Transverse colon (tissue), 4 donors: ENCODE data around the gene SLC7A10. TPM values are rescaled to one million over a fixed set of nuclear protein-coding genes. Genes with fewer than 3 reads are reported as not detected.

Experiments
- DNase-seq: peaks from one replicate; pipeline ENCODE4 v3.0.0-alpha.2; 2019
- H3K27ac ChIP-seq, 4 donors: fragments of 200-600 bp; sonication (generic); 2 replicates each; pipeline ENCODE4 v1.5.1; 2016 to 2018; ENCODE audit warnings: inconsistent platforms in 4 of 4
- H3K27me3 ChIP-seq: fragments of 200-600 bp; sonication (generic); 2 replicates; pipeline ENCODE4 v1.5.1; 2017; ENCODE audit warnings: inconsistent platforms
- H3K36me3 ChIP-seq, 4 donors: fragments of 200-600 bp; sonication (generic); 2 replicates each; pipeline ENCODE4 v1.5.1; 2017 to 2019; ENCODE audit warnings: inconsistent platforms in 4 of 4
- H3K4me1 ChIP-seq, 4 donors: fragments of 200-600 bp; sonication (generic); 2 replicates each; pipeline ENCODE4 v1.5.1; 2017 to 2020; ENCODE audit warnings: inconsistent platforms in 4 of 4
- H3K4me3 ChIP-seq, 4 donors: fragments of 200-600 bp; sonication (generic); 1 replicate in 1 of 4; 2 replicates in 3 of 4; pipeline versions ENCODE4 v1.5.1 to v1.6.1; 2017 to 2019; ENCODE audit warnings: inconsistent platforms in 4 of 4
- H3K9me3 ChIP-seq, 2 donors: fragments of 200-600 bp; sonication (generic); 2 replicates each; pipeline ENCODE4 v1.5.1; 2017 to 2019; ENCODE audit warnings: inconsistent platforms in 2 of 2
- EP300 ChIP-seq: sonication (generic); formaldehyde crosslinking; IDR thresholded peaks from one replicate; pipeline ENCODE4 v1.6.1; 2017; ENCODE audit warnings: antibody characterized with exemption, low read depth
- POLR2A ChIP-seq: fragments of 450-650 bp; IDR thresholded peaks from one replicate; pipeline ENCODE4 v1.6.1; 2016; ENCODE audit warnings: antibody characterized with exemption, mild to moderate bottlenecking, moderate library complexity
- POLR2AphosphoS5 ChIP-seq, 3 donors: sonication (generic); formaldehyde crosslinking; IDR thresholded peaks; one replicate each; pipeline ENCODE4 v1.6.1; 2016; ENCODE audit warnings: antibody characterized with exemption in 3 of 3
- WGBS, 2 donors: methylation state at CpG; one replicate each; pipeline ENCODE4 v1.1.5; 2018; ENCODE audit warnings: low coverage in 1 of 2; 5-methylcytosine and 5-hydroxymethylcytosine counted together
- in situ Hi-C, 4 donors: fragments of 200-750 bp; cut with MboI; loops; one replicate each; pipeline versions ENCODE4 v1.15.0 to v1.15.1; 2017; ENCODE audit warnings: low sequenced_read_pairs in 3 of 4, low pct_ligation_motif_present in 1 of 4, low pct_unique_long_range_greater_than_20kb in 1 of 4
- intact Hi-C: fragments of 100-400 bp; cut with DNase I; formaldehyde crosslinking; loops from one replicate; pipeline ENCODE4 v1.15.1; 2023; ENCODE audit warnings: low total_unique reads
- total RNA-seq, 4 donors: library from RNA; depleted of rRNA; stranded (reverse); fragments of >200 nt; gene quantifications; one replicate each; pipeline ENCODE4 v1.1.0, GENCODE V29; 2016
- TF ChIP-seq, protein P1 (sequence below), 5 experiments: fragments of 200-600 bp in 3 of 5; fragments of 450-650 bp in 2 of 5; sonication (generic) in 3 of 5; IDR thresholded peaks; 1 replicate in 2 of 5; 2 replicates in 3 of 5; pipeline ENCODE4 v1.5.1; 2016 to 2017; ENCODE audit warnings: antibody characterized with exemption in 5 of 5, inconsistent platforms in 3 of 5, mild to moderate bottlenecking in 2 of 5, moderate library complexity in 1 of 5

Gene SLC7A10
- total RNA-seq, 4 donors from 2014 or later = 0.48 TPM; not detected in 3

DNA sequence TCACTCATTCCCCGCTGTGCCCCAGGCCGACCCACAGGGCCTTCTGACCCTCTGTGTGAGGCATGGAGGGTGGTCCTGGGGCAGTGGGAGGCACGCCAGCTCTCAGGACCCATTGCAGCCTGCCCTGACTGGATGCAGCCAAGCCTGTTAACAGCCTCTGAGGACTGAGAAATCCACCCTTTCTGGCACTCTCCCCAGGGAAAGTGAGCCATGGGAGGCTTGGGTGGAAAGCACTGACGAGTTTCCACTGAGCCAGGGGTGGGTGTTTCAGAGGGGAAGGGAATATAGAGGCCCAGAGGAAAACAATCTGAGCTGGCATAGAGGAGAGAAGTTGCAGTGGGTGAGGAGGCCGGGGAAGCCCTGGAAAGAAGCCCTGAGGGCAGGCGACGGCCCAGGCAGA lies 30.6 kb upstream of the SLC7A10 start:
- no peak overlapping the region for H3K4me3 ChIP-seq
- peaks cover 0 to 5% of the 10 kb centered on the region in 2 donors for H3K9me3 ChIP-seq
- TF ChIP-seq, protein P1, sequence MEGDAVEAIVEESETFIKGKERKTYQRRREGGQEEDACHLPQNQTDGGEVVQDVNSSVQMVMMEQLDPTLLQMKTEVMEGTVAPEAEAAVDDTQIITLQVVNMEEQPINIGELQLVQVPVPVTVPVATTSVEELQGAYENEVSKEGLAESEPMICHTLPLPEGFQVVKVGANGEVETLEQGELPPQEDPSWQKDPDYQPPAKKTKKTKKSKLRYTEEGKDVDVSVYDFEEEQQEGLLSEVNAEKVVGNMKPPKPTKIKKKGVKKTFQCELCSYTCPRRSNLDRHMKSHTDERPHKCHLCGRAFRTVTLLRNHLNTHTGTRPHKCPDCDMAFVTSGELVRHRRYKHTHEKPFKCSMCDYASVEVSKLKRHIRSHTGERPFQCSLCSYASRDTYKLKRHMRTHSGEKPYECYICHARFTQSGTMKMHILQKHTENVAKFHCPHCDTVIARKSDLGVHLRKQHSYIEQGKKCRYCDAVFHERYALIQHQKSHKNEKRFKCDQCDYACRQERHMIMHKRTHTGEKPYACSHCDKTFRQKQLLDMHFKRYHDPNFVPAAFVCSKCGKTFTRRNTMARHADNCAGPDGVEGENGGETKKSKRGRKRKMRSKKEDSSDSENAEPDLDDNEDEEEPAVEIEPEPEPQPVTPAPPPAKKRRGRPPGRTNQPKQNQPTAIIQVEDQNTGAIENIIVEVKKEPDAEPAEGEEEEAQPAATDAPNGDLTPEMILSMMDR (IDR thresholded peaks at IDR 0.05) = no peak
- TF ChIP-seq POLR2A (no peak), POLR2AphosphoS5 (IDR thresholded peaks at IDR 0.05) (no peak), EP300 (no peak)
- H3K27me3 ChIP-seq = peaks cover 3% of the 10 kb centered on the region
- no peaks in the 10 kb centered on the region for H3K4me1 ChIP-seq
- no peaks in the 10 kb centered on the region for H3K36me3 ChIP-seq
- intact Hi-C loops = no loop called here
- in situ Hi-C loops = loop anchor here in 1 of 4 donors (25.0 kb wide), 1 partner anchor 506 kb away; no protein-coding TSS in a partner anchor
- H3K27ac ChIP-seq = no peak overlapping the region
- 70% methylated on average over 7 of the region's 7 CpGs; no CpG with 5 or more reads in 1 of the 2 donors for WGBS, 2 donors
- no peak for DNase-seq

DNA sequence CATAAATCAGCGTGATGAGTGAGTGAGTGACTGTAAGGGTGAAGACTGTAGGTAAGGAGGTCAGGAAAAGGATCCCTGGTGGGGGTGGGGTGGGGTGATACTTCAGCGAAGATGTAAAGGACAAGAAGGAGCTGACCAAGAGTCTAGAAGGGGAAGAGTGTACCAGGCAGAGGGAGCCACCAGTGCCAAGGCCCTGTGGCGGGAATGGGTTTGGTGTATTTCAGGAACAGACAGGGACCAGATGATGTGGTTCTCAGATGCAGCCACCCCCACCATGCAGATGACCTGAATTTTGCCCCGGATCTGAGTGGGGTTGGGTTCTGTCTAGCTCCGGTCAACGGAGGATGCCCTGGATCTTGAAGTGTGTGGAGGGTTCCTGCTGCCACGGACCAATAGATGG lies 30.1 kb upstream of the SLC7A10 start:
- no peak for DNase-seq
- Histone ChIP-seq H3K27me3 (peaks cover 3% of the 10 kb centered on the region), H3K4me3 (no peak overlapping the region), H3K36me3 (no peaks in the 10 kb centered on the region), H3K9me3 (peaks cover 0 to 5% of the 10 kb centered on the region in 2 donors), H3K4me1 (no peaks in the 10 kb centered on the region), H3K27ac (no peak overlapping the region)
- TF ChIP-seq POLR2A (no peak), EP300 (no peak), POLR2AphosphoS5 (IDR thresholded peaks at IDR 0.05) (no peak)
- TF ChIP-seq, protein P1 (IDR thresholded peaks at IDR 0.05) = no peak
- intact Hi-C loops (no loop called here), in situ Hi-C loops (loop anchor here in 1 of 4 donors (25.0 kb wide), 1 partner anchor 507 kb away; no protein-coding TSS in a partner anchor)
- WGBS, 2 donors = 82 to 88% methylated on average over 3 to 4 of the region's 7 CpGs

DNA sequence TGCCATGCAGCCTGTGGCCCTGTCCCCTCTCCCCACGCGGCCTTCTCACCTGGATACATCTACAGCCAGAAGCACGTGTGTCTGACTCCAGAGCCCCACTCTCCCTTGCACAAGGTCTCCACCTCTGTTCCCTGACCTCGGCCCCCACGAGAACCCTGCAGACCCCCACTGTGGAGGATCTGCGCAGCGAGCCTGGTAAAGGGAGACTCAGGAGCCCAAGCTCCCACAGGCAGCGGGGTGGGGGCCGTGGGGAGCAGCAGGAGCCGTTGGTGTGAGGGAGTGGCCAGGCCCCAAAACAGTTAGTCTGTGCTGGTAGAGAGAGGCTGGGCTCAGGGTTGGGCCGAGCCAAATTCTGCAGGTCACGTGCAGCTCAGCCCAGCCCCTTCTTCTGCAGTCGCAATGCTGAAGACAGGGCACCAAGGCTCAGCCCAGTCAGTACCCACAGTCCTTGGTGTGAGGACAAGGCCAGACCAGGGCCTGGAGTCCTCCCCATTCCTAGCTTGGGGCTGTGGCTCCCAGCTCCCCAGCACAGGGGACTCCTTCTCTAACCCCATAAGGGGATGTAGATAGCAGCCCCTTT lies 28.7 kb upstream of the SLC7A10 start:
- H3K27ac ChIP-seq = no peak overlapping the region
- intact Hi-C loops (no loop called here), in situ Hi-C loops (loop anchor here in 1 of 4 donors (25.0 kb wide), 1 partner anchor 508 kb away; no protein-coding TSS in a partner anchor)
- H3K36me3 ChIP-seq = no peaks in the 10 kb centered on the region
- H3K9me3 ChIP-seq = peaks cover 0 to 5% of the 10 kb centered on the region in 2 donors
- no peak for DNase-seq
- 80% methylated on average over 13 of the region's 13 CpGs; no CpG with 5 or more reads in 1 of the 2 donors for WGBS, 2 donors
- H3K27me3 ChIP-seq = peaks cover 3% of the 10 kb centered on the region
- H3K4me1 ChIP-seq = no peaks in the 10 kb centered on the region
- no peak for TF ChIP-seq POLR2A
- TF ChIP-seq POLR2AphosphoS5 (IDR thresholded peaks at IDR 0.05) = no peak
- TF ChIP-seq, protein P1 (IDR thresholded peaks at IDR 0.05) = no peak
- no peak for TF ChIP-seq EP300
- no peak overlapping the region for H3K4me3 ChIP-seq

DNA sequence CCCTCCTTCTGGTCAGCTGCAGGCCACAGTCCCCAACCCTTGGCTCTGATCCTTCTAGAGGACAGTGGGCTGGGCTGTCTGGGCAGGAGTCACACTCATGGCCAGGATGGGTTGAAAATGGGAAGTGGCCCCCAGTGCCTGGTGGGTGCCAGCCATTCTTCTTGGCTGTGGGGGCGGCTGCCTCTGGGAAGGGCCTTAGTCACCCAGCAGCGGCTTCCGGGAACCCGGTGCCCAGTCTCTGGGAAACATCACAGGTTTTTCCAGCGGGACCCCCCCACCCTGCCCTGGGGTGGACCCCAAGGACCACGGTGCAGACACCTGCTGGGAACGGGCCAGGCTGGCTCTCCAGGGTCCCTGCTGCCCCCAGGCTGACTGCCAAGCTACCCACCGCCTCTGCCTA lies 27.3 kb upstream of the SLC7A10 start:
- 87% methylated on average over 8 of the region's 8 CpGs; no CpG with 5 or more reads in 1 of the 2 donors for WGBS, 2 donors
- H3K27me3 ChIP-seq = peaks cover 3% of the 10 kb centered on the region
- no peaks in the 10 kb centered on the region for H3K4me1 ChIP-seq
- H3K36me3 ChIP-seq = no peaks in the 10 kb centered on the region
- DNase-seq = no peak
- intact Hi-C loops = no loop called here
- no peak for TF ChIP-seq EP300
- TF ChIP-seq, protein P1 (IDR thresholded peaks at IDR 0.05) = no peak
- TF ChIP-seq POLR2AphosphoS5 (IDR thresholded peaks at IDR 0.05) = no peak
- TF ChIP-seq POLR2A = no peak
- no peak overlapping the region for H3K27ac ChIP-seq
- in situ Hi-C loops = loop anchor here in 1 of 4 donors (25.0 kb wide), 1 partner anchor 509 kb away; no protein-coding TSS in a partner anchor
- no peak overlapping the region for H3K4me3 ChIP-seq
- H3K9me3 ChIP-seq = peaks cover 0 to 4% of the 10 kb centered on the region in 2 donors
